Stimulated activated CD4-positive, alpha-beta T cell treated with anti-CD3 and anti-CD28 coated beads, TNF-alpha, amount 100 ng/mL, for 48 hours (primary cell): ENCODE data around the gene GARRE1.
"Not testable (repeated sequence)": the region's sequence is repeated elsewhere in the genome, so short reads cannot be mapped to it uniquely, and the experiment has no call there.

Experiments
- DNase-seq, 3 donors: peaks; one replicate each; pipeline ENCODE4 v3.0.0-alpha.2; 2020; ENCODE audit warnings: low read depth in 3 of 3

GARRE1 gene

DNA sequence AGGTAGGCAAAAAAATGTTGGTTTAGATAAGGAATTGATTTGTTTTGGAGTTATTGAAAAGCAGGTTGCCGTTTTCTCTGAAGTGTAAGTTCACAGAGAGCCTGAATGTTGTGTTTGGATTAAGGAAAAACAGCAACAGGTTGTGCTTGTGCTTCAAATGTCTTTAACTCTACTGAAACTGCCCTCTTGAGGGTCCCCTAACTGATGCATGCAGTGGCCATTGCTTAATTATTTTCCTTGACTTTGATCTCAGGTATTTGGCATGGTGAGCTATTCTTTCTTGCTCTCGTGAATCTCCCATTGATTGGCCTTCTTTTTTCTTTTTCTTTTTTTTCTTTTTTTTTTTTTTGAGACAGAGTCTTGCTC lies 3.2 kb downstream of the GARRE1 start:
- DNase-seq: no peak

DNA sequence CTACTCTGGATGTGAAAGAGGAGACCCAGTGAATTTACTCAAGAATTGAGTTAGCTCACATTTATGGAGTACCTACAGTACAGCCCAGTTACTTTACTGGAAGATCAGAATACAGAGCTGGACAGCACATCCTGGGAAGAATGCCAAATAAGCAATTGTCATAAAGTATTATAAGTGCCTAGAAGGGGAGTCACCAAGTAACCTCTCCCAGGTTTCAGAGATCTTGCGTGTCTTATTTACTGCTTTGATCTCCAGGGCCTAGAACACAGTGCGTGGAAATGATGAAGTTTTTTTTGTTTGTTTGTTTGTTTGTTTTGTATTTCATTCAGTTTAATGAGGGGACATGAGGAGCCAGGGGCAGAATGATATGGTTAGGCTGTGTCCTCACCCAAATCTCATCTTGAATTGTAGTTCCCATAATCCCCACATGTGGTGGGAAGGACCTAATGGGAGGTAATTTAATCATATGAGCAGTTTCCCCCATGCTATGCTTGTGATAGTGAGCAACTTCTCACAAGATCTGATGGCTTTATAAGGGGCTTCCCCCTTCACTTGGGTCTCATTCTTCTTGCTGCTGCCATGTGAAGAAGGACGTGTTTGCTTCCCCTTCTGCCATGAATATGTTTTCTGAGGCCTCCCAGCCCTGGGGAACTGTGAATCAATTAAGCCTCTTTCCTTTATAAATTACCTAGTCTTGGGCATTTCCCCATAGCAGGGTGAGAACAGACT lies 5.2 kb downstream of the GARRE1 start:
- no peak for DNase-seq

DNA sequence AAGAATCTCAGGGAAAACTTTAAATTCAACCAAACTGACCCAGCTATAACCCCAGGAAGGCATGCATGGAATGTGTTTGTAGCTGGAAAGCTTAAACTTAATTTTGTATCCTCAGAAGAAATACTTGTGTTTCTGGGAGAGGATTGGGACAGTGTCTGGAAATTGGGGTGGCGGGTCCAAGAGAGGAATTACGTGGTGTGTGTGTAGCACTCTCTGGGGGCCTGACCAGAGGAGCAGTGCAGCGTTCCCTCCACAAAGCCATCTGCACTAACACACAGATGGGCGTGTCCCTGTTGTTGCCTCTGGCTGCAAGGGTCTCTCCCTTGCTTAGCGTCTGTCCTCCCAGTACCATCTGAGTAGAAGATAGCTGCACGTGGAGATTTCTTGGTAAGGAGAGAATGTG lies 6.4 kb downstream of the GARRE1 start:
- no peak for DNase-seq

DNA sequence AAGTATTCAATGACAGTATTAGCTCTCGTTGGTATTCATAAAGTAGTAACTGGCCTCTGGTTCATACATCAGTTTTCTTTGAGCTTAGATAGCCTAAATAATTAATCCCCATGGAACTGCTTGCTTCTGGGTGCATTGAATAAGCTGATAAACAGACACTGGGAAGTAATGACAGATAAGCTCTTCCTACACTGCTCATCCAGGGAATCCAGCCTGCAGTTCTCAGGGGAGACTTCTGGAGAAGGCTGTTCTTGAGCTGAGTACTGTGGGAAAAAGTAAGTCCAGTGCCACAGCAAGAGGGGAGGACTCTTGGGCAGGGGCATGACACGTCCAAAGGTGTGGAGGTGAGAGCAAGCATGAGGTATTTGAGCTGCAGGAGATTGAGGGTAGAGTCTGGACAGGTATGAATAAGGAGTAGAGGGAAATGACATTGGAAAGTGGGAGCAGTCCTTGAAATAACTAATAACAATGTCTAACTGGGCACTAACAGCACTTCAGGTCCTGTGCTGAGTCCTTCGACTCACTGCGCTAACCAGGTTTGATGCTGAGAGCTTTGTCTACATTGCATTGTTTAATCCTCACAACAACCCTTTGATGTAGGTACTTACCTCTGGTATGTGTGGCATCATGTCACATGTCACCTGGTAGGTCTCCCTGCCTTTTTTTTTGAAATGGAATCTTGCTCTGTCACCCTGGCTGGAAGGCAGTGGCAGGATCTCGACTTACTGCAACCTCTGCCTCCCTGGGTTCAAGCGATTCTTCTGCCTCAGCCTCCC lies 7.2 kb downstream of the GARRE1 start:
- no peak for DNase-seq

DNA sequence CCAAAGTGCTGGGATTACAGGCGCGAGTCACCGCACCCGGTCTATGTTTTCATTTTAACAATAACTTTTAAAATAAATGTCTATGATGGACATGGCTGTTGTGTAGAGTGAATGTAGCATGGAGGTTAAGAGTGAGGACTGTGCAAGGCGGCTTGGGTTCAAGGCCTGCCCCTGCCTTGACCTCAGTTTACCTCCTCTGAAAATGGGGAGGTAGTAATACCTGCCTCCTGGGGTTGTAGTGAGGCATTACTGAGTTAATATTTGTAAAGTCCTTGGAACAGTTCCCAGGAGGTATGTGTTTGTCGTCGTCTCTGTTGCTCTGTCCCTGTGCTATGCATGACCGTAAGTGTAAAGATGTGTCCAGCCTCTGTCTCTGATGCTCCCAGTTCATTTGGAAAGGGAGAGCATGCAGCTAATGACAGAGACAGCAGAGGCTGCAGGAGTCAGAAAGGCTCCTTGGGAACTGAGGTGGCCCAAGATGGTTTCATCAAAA lies 9.4 kb downstream of the GARRE1 start:
- no peak for DNase-seq

DNA sequence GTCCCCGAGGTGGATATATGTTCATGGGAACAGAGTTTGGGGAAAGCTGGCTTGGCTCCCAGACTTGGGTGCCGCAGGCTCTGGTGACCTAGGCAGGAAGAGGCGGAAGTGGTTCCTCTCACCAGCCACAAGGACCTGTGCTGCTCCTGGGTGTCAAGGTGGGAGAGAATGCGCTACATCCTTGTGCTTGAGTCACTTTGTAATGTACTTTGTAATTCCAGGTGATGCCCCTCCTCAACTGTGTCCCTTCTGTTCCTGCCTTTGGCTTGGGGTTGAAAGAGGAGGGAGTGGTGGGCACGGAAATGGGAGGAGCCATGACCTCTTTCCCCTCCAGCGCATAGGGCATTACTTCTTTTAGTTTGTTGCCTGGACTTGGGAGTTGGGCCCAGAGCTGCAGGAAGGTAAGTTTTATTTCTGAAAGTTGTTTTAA lies 10.9 kb downstream of the GARRE1 start:
- DNase-seq: no peak

DNA sequence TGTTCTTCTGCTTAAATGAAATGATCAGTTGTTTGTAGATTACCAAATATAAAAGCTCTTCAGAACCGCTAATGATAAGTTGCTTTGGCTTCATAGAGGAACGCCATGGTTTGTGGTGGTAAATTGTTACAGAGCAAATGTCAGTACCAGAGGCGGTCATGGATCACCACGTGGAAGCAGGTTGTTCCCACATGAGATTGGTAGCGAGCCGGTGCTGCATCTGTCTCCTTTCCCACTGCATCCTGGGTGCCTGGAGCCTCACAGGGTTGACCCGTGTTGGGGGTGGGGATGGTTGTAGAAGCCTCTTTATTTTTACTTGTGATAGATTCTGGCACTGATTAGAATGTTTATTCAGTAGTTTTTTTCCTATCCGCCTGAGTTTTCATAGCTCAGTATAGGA lies 14.7 kb downstream of the GARRE1 start:
- DNase-seq: no peak

DNA sequence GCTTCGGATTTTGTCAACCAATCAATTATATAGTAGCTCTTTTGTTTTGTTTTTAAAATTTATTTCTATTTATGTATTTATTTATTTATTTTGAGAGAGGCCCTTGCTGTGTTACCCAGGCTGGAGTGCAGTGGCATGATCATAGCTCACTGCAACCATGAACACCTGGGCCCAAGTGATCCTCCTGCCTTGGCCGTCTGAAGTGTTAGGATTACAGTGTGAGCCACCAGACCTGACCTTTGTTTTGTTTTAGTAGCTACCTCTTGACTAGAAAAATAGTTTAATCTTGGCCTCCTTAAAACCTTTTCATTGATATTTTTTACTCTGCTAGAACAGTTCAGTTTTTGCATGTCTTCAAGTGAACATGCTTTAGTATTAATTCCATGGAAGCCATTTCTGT lies 15.1 kb downstream of the GARRE1 start:
- no peak for DNase-seq

DNA sequence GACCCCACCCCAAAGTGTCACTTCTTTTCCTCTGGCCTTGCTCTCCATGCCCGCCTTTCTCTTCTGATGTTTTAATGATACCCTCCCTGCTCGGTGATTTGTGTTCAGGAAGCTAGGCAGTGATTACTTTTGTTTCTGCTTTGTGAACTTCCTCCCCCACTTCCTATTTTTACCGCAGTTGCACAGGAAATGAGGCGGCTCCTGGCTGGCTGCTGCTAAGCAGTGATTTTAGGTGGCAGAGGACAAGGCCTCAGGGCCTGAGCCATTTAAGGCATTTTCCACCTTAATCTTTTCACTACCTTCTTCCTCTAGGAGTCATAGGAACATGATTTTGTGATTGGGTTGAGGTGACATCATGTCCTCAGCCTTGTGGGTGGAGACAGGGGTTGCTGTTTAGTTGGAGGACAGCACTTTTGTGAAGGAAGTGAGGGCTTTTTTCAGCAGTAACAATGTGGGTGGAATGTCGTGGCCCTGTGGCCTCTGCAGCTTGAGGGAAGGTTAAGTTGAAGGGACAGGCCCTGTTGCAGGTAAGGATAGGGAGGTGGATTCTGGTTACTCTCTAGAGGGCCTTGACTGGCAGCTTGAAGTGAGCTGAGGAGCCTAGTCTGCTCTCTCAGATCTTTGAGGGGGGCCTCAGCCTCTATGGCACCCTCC lies 15.7 kb downstream of the GARRE1 start:
- DNase-seq: peak; percentile 30 to 60 (median 47)

DNA sequence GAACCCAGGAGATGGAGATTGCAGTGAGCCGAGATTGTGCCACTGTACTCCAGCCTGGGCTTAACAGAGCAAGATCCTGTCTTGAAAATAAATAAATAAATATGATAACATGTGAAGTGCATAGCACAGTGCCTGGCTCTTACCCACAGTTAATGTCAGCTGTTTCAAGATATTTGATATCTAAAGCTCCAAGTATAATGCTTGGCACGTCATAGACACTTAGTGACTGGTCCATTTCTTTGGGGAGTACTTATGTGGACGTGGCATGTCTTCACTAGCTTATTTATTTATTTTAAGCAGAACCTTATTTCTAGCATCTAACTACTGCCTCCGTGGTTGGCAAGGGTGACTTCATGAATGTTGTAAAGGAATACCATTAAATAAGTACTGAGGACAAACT lies 18.8 kb downstream of the GARRE1 start:
- DNase-seq: no peak

DNA sequence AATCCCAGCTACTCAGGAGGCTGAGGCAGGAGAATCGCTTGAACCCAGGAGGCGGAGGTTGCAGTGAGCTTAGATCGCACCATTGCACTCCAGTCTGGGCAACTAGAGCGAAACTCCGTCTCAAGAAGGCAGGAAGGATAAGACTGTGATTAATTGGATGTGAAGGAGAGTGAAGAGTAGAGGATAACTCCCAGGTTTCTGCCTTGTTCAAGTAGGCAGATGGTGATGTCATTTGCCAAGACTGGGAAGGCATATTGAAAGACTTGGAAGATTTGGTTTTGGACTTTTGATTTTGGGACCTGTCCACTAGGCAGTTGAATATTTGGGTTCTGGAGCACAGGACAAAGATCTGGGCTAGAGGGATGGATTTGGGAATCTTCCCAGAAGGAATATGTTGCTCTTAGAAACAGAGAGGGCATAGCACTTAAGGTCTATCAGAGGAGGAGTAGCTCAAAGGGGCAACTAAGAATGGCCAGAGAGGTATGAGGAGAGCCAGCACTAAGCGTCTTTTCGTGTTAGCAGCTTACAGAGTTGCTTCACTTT lies 20.0 kb downstream of the GARRE1 start:
- DNase-seq: no peak

DNA sequence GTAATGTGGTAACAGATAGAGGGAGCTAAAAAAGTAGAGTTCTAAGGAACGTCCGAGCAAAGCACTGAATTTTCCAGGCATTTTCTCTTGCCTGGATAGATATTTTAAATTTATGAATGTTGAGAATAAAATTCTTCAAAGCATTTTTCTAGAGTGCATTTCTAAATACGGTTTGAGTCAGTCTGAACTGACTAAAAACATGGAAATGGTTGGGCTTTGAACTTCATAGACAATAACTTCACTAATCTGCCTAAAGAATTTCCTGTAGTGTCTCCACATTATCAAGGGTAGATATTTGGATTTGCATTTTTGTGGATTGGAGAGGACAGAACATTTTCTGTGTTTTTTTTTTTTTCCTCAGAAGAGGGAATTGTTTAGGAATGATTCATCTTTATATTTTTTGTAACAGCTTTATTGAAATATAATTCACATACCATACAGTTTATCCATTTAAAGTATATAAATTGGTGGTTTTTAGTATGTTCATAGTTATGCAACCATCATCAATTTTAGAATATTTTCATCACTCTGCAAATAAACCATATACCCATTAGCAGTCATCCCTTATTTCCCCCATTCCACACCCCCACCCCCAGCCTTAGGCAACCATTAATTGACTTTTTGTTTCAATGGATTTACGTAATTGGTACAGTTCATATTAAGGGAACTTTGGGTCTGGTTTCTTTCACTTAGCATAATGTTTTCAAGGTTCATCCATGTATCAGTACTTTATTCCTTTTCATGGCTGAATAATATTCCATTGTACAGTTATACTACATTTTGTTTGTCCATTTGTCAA lies 20.7 kb downstream of the GARRE1 start:
- no peak for DNase-seq

DNA sequence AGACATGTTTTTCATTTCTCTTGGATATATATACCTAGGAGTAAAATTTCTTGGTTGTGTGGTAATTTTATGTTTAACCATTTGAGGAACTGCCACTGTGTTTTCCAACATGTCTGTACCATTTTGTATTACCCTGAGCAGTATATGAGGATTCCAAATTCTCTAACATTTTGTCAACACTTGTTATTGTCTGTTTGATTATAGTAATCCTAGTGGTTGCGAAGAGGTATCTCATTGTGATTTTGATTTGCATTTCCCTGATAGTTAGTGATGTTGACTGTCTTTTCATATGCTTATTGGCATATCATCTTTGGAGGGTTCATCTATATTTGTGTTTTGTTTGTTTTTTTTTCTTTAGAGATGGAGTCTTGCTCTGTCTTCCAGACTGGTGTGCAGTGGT lies 21.4 kb downstream of the GARRE1 start:
- no peak for DNase-seq

DNA sequence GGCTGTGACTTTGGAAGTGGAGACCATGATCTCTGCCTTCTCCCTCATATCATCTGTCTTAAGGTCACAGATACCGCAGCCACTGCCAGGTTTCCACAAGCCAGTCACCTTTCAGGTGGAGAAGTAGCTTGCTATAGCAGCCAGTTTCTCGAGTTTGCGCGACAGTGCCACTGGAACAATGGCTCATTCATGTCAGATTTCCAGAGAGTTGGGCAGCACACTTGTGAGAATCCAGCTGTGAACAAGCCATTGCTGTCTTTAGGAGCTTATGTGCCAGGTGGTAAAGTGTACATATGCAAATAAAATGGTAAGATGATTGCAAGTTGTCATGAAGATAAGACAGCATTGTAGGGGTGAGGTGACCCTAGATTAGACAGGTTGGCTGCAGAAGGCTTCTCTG lies 22.3 kb downstream of the GARRE1 start:
- DNase-seq: no peak

DNA sequence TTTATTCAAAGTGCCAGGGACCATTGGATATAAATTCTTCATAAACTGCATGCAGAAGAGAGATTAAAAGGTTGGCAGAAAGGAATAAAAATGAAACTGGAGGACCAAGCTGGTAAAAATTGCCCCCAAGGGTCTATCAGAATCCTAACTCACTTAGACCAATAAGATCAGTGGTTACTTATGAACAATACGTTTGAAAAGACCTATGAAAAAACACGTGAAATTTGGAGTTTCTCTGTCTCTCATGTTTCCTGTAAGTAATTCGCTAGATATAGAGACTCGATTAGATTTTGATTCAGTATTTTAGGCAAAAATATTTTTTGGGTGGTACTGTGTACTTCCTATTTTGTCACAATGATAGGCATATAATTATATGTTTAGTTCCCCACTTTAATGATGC lies 22.9 kb downstream of the GARRE1 start:
- no peak for DNase-seq

DNA sequence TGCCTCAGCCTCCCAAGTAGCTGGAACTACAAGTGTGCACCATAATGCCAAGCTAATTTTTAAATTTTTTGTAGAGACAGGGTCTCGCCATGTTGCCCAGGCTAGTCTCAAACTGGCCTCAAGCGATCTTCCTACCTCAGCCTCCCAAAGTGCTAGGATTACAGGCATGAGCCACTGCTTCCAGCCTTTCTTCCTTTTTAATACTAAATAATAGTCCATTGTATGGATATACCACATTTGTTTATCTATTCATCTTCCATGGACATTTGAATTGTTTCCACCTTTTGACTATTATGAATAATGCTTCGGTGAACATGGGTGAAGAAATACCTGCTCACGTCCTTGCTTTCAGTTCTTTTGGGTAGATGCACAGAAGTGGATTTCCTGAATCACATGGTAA lies 24.4 kb downstream of the GARRE1 start:
- no peak for DNase-seq

DNA sequence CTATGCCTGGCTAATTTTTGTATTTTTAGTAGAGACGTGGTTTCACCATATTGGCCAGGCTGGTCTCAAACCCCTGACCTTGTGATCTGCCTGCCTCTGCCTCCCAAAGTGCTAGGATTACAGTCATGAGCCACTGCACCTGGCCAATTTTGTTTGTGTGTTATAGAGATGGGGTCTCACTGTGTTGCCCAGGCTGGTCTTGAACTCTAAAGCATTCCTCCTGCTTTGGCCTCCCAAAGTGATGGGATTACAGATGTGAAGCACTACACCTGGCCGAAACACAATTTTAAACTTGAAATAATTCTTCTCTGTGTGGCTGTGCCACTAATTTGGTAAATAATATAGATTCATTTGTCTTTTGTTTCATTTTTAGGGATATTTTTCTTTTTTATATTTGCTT lies 27.1 kb downstream of the GARRE1 start:
- not testable (repeated sequence) for DNase-seq

DNA sequence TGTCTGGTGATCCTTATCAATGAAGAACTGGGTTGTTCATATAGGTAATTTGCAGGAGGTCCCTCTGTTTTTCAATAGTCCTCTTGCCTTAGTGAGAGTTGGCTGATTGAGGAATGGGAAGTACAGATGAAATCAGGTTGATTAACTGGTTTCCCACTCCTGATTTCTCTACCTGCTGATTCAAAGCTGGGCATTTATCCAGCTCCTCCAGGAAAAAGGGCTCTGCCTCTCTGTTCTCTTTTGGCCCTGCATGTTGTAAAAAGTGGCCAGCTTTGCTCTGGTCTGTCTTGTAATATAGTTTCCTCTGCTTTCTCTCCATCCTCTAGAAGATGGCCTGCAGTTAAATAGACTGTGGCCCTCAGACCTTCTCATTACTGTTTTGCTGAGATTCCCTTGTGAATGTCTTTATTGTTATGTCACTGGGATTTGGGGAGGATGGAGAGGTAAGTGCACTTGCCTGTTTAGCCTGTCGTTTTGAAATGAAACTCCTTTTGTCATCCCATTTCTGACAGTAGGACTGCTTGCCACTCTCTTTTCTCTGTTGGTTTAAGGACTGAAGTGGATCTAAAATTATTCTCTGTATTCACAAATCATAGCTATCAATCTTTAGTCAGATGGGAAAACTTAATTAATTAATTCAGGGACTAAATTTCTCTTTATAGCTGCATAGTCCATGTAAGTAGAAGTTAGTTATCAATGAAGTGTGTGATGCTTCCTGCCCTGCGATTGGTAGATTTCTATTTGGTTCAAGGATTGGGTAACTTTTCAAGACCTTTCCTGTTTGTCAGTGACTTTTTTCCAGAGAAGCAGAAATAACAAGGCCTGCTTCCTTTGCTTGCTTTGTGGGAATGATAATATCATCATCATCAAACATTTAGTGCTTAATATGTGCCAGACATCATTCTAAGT lies 28.5 kb downstream of the GARRE1 start:
- no peak for DNase-seq

DNA sequence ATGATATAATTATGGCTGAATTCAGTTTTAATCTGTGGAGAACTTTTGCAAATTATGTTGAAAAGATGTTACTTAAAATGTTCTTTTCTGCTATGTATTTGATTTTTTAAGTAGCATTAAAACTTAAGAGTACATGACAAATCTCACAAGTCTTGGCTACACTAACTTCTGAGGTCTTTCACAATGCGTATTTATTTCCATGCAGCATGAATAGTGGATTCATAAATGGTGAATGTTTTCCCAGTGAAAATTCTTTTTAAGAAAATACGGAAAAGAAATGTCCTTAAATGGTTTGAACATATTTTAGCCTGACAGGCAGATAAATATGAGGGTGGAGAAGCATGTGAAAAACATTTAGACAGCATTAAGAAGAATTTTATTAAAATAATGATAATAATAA lies 30.2 kb downstream of the GARRE1 start:
- DNase-seq: no peak

DNA sequence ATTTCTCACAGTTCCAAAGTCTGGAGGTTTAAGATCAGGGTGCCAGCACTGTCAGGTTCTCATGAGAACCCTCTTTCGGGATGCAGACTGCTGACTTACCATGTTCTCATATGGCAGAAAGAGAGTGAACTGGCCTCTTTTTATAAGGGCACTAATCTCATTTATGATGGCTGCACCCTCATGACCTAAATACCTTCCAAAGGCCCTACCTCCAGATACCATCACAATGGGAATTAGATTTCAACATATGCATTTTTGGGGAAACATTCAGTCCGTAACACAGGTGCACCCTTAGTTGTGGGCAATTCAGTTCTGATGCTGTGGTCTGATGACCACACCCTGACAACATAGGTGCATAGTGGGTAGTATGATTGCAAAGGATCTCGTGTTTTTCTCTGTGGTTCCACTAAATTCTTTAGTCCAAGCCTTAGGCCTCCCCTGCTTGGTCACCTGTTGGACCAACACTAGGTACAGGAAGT lies 33.3 kb downstream of the GARRE1 start:
- DNase-seq: no peak
